Body of pancreas (tissue), 4 donors: Measurements from ENCODE around the gene ATP2B2. TPM values are rescaled to one million over a fixed set of nuclear protein-coding genes. Genes with fewer than 3 reads are reported as not detected.

Source experiments
- ATAC-seq: fragments of 150-250 bp; one replicate; pipeline ENCODE4 v1.9.1; 2016
- DNase-seq, 4 donors: peaks; one replicate each; pipeline ENCODE4 v3.0.0-alpha.2; 2019
- H3K27ac ChIP-seq, 4 donors: fragments of 200-600 bp; sonication (generic); 1 replicate in 3 of 4; 2 replicates in 1 of 4; pipeline versions ENCODE4 v1.5.1 to v1.6.1; 2016 to 2019; ENCODE audit warnings: mild to moderate bottlenecking in 1 of 4, mixed read lengths in 1 of 4, moderate library complexity in 1 of 4
- H3K27me3 ChIP-seq, 2 donors: fragments of 200-600 bp; sonication (generic); one replicate each; pipeline ENCODE4 v1.6.0; 2016; ENCODE audit warnings: mild to moderate bottlenecking in 1 of 2
- H3K36me3 ChIP-seq, 2 donors: fragments of 200-600 bp; sonication (generic); replicated peaks in 1 of 2; 2 replicates each; pipeline ENCODE4 v1.5.1; 2016; ENCODE audit warnings: low read depth in 2 of 2; ENCODE audit not compliant: insufficient read depth in 1 of 2
- H3K4me1 ChIP-seq: fragments of 200-600 bp; sonication (generic); one replicate; pipeline ENCODE4 v1.6.0; 2016
- H3K4me3 ChIP-seq, 2 donors: fragments of 200-600 bp; sonication (generic); 1 replicate in 1 of 2; 2 replicates in 1 of 2; pipeline ENCODE4 v1.5.1; 2016 to 2019
- H3K9me3 ChIP-seq, 3 donors: fragments of 200-600 bp; sonication (generic); 1 replicate in 2 of 3; 2 replicates in 1 of 3; pipeline ENCODE4 v1.5.1; 2016
- CTCF ChIP-seq, 7 experiments: fragments of 450-650 bp in 4 of 7; fragments of 200-600 bp in 3 of 7; sonication (generic) in 3 of 7; IDR thresholded peaks; one replicate each; pipeline ENCODE4 v1.5.1; 2016 to 2019; ENCODE audit warnings: antibody characterized with exemption in 7 of 7
- POLR2A ChIP-seq, 3 donors: fragments of 450-650 bp; IDR thresholded peaks; one replicate each; pipeline ENCODE4 v1.6.1; 2016; ENCODE audit warnings: antibody characterized with exemption in 3 of 3, mild to moderate bottlenecking in 2 of 3
- WGBS, 2 donors: methylation state at CpG; one replicate each; pipeline ENCODE4 v1.1.5; 2017; 5-methylcytosine and 5-hydroxymethylcytosine counted together
- intact Hi-C: fragments of 100-400 bp; cut with DNase I; formaldehyde crosslinking; loops from one replicate; pipeline ENCODE4 v1.15.1; 2023
- total RNA-seq, 2 donors: library from RNA; depleted of rRNA; stranded (reverse); fragments of >200 nt; gene quantifications; one replicate each; pipeline ENCODE4 v1.1.0, GENCODE V29; 2016

Gene ATP2B2
- total RNA-seq, 2 donors from 2014 or later = 0.52 TPM; not detected in 1

DNA sequence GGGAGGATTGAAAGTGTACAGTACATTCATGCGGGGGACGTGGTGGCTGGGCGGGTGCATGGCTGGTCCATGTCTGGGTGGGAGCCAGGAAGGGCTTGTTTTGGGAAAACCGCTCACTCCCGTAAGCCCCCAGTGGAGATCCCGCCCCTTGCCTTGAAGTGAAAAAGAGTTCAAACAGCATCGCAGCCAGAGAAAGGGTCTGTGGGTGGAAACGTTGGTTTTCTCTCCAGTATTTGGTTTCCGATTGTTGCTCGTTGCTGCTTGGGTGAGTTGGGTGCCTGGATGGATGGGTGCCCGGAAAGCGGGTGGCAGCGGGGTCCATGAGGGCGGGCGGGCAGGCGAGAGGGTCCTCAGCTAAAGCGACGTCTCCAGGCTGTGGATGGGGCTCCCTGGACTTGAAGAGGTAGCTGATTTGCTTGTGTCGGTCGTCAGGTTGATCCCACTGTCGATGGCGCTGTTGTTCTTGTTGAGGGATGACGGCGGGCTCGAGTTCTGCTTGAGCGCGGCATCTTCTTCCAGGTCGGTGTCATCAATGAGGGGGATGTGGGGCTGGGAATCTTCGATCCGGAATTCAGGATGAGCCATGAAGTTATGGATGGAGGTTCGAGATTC lies 176.8 kb downstream of the ATP2B2 start:
- DNase-seq = no peak
- no peaks in the 10 kb centered on the region for H3K4me1 ChIP-seq
- H3K27me3 ChIP-seq = peaks cover 0 to 4% of the 10 kb centered on the region in 2 donors
- WGBS, 2 donors = 18 to 34% methylated on average over 27 to 31 of the region's 31 CpGs
- ATAC-seq = no peak
- no peak overlapping the region for H3K4me3 ChIP-seq
- no peak overlapping the region for H3K27ac ChIP-seq
- H3K9me3 ChIP-seq = no peaks in the 10 kb centered on the region
- intact Hi-C loops = no loop called here
- H3K36me3 ChIP-seq = no peaks in the 10 kb centered on the region
- TF ChIP-seq POLR2A (IDR thresholded peaks at IDR 0.05) = no peak
- no peak for TF ChIP-seq CTCF (IDR thresholded peaks at IDR 0.05)

DNA sequence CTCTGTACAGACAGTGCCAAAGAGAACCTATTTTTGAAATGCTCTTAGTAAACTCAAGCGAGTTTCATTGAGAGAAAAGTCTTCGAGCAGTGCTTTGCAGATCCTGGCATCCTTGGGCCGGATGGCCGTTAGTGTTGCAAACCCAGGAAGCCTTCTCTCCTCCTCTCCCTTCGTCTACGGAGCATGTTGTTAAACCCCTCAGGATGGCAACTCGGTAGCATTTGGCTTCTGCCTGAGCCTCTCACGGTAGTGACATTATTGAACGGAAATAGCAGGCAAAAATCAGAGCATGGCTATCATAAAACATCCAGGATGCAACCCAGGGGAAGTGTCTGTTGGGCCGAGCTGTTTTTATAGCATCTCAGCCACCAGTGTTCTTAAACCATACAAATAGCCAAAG lies 177.8 kb downstream of the ATP2B2 start:
- Histone ChIP-seq H3K27me3 (peaks cover 0 to 4% of the 10 kb centered on the region in 2 donors), H3K4me3 (no peak overlapping the region), H3K36me3 (no peaks in the 10 kb centered on the region), H3K9me3 (no peaks in the 10 kb centered on the region), H3K27ac (no peak overlapping the region), H3K4me1 (no peaks in the 10 kb centered on the region)
- no peak for ATAC-seq
- TF ChIP-seq CTCF (IDR thresholded peaks at IDR 0.05) (no peak), POLR2A (IDR thresholded peaks at IDR 0.05) (no peak)
- 45 to 54% methylated on average over 10 of the region's 10 CpGs for WGBS, 2 donors
- DNase-seq = no peak
- intact Hi-C loops = no loop called here

- Histone ChIP-seq H3K4me3 (no peak overlapping the region), H3K4me1 (peaks cover 22% of the 10 kb centered on the region), H3K9me3 (no peaks in the 10 kb centered on the region), H3K36me3 (no peaks in the 10 kb centered on the region), H3K27ac (no peak overlapping the region), H3K27me3 (no peaks in the 10 kb centered on the region)
- WGBS, 2 donors = 73 to 93% methylated on average over 1 of the region's 1 CpG
- DNase-seq (no peak), ATAC-seq (no peak)
- no peak for TF ChIP-seq POLR2A (IDR thresholded peaks at IDR 0.05)
- peak in 1 of 7 experiments; percentile 5 for TF ChIP-seq CTCF (IDR thresholded peaks at IDR 0.05)
- intact Hi-C loops = no loop called here
These were observed 183.1 kb downstream of the ATP2B2 start for GRCh38 chr3:10322352-10322710.

GRCh38 chr3:10321630-10322351 lies 183.6 kb downstream of the ATP2B2 start:
- Histone ChIP-seq H3K4me1 (peaks cover 26% of the 10 kb centered on the region), H3K27me3 (no peaks in the 10 kb centered on the region), H3K4me3 (no peak overlapping the region), H3K36me3 (no peaks in the 10 kb centered on the region), H3K27ac (peak overlapping the region in 3 of 4 donors; percentile 70 to 89 (median 85)), H3K9me3 (no peaks in the 10 kb centered on the region)
- ATAC-seq = no peak
- intact Hi-C loops = no loop called here
- no peak for DNase-seq
- 83 to 92% methylated on average over 5 to 8 of the region's 8 CpGs for WGBS, 2 donors
- TF ChIP-seq CTCF (IDR thresholded peaks at IDR 0.05) (no peak), POLR2A (IDR thresholded peaks at IDR 0.05) (no peak)

DNA sequence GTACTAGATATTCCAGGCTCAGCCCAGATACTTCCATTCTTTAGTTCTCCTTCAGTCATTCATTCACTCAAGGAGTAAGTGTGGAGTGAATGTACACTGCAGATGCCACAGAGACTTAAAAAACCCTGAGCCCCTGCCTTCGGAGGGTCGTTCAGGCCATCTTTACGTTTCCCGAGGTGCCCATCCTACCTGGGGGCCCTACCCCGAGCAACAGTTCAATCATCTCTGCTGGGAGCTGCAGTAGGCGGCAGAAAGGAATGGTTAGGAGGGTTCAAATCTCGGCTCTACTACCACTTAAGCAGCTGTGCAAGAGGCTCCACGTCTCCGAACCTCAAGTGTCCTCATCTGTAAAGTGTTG lies 185.1 kb downstream of the ATP2B2 start:
- Histone ChIP-seq H3K27ac (peak overlapping the region; percentile 70 to 89 (median 86)), H3K9me3 (no peaks in the 10 kb centered on the region), H3K4me3 (peak overlapping the region; percentile 85 to 92), H3K36me3 (peaks cover 0 to 12% of the 10 kb centered on the region in 2 donors), H3K27me3 (no peaks in the 10 kb centered on the region), H3K4me1 (peaks cover 26% of the 10 kb centered on the region)
- intact Hi-C loops = no loop called here
- TF ChIP-seq POLR2A (IDR thresholded peaks at IDR 0.05) = no peak
- no peak for TF ChIP-seq CTCF (IDR thresholded peaks at IDR 0.05)
- DNase-seq (no peak), ATAC-seq (no peak)
- 0 to 1% methylated on average over 9 of the region's 9 CpGs for WGBS, 2 donors
